Fibroblast of lung (primary cell): ENCODE measurements around the gene MTNR1B. TPM values are rescaled to one million over a fixed set of nuclear protein-coding genes. Genes with fewer than 3 reads are reported as not detected.

Source experiments
- DNase-seq, 2 donors: peaks; one replicate each; pipeline versions ENCODE4 v3.0.0 to v3.0.0-alpha.2; 2010; ENCODE audit warnings: low read depth in 2 of 2
- H2AFZ ChIP-seq: 2 replicates; pipeline ENCODE4 v1.5.1; 2012; ENCODE audit warnings: low read length, control low read depth, inconsistent platforms
- H3K27ac ChIP-seq: 2 replicates; pipeline ENCODE4 v1.5.1; 2011; ENCODE audit warnings: low read length, control low read depth; ENCODE audit not compliant: insufficient read depth
- H3K27me3 ChIP-seq: 2 replicates; pipeline ENCODE4 v1.5.1; 2011; ENCODE audit warnings: mild to moderate bottlenecking, low read length; ENCODE audit not compliant: control insufficient read depth, insufficient read depth
- H3K36me3 ChIP-seq: 2 replicates; pipeline ENCODE4 v1.5.1; 2011; ENCODE audit warnings: low read length; ENCODE audit not compliant: control insufficient read depth, insufficient read depth
- H3K4me1 ChIP-seq: 2 replicates; pipeline ENCODE4 v1.5.1; 2011; ENCODE audit warnings: low read length; ENCODE audit not compliant: control insufficient read depth, insufficient read depth; ENCODE audit errors: extremely low read depth
- H3K4me2 ChIP-seq: 2 replicates; pipeline ENCODE4 v1.5.1; 2011; ENCODE audit warnings: low read length, control low read depth; ENCODE audit not compliant: insufficient read depth; ENCODE audit errors: extremely low read depth
- H3K4me3 ChIP-seq, 4 experiments: fragments of 200-600 bp in 1 of 4; sonication (generic) in 1 of 4; replicated peaks in 1 of 4; 2 replicates each; pipeline ENCODE4 v1.5.1; 2011 to 2016; ENCODE audit warnings: low read length in 4 of 4, low read depth in 3 of 4, mild to moderate bottlenecking in 3 of 4, control low read depth in 2 of 4, inconsistent platforms in 1 of 4, mixed read lengths in 1 of 4; ENCODE audit not compliant: insufficient read depth in 1 of 4; ENCODE audit errors: control extremely low read depth in 1 of 4
- H3K79me2 ChIP-seq: 2 replicates; pipeline ENCODE4 v1.5.1; 2012; ENCODE audit warnings: mild to moderate bottlenecking, low read length, inconsistent platforms; ENCODE audit not compliant: control insufficient read depth, insufficient read depth
- H3K9ac ChIP-seq: 2 replicates; pipeline ENCODE4 v1.5.1; 2011; ENCODE audit warnings: mild to moderate bottlenecking, low read length, control low read depth; ENCODE audit not compliant: insufficient read depth
- H3K9me3 ChIP-seq: 2 replicates; pipeline ENCODE4 v1.5.1; 2012; ENCODE audit warnings: low read depth, low read length; ENCODE audit not compliant: control insufficient read depth, insufficient read depth
- H4K20me1 ChIP-seq: 2 replicates; pipeline ENCODE4 v1.5.1; 2011; ENCODE audit warnings: low read length; ENCODE audit not compliant: control insufficient read depth, insufficient read depth; ENCODE audit errors: extremely low read depth
- CTCF ChIP-seq, 2 donors: IDR thresholded peaks in 1 of 2; conservative IDR thresholded peaks in 1 of 2; 1 replicate in 1 of 2; 2 replicates in 1 of 2; pipeline ENCODE4 v1.5.1; 2011 to 2012; ENCODE audit warnings: low read length in 2 of 2, control low read depth in 1 of 2, inconsistent platforms in 1 of 2, low read depth in 1 of 2, mild to moderate bottlenecking in 1 of 2
- EZH2 ChIP-seq: IDR thresholded peaks from 2 replicates; pipeline ENCODE4 v1.5.1; 2012; ENCODE audit warnings: low read length, control low read depth, mild to moderate bottlenecking; ENCODE audit errors: missing control alignments
- polyA plus RNA-seq, 2 donors: library from polyadenylated mRNA; depleted of rRNA in 1 of 2; stranded (reverse) in 1 of 2; unstranded in 1 of 2; fragments of >200 nt; gene quantifications; 2 replicates each; pipeline ENCODE4 v1.2.1, GENCODE V29; 2011 to 2012; ENCODE audit warnings: missing spikeins in 1 of 2
- total RNA-seq: library from RNA; depleted of rRNA; stranded (reverse); fragments of >200 nt; gene quantifications from 2 replicates; pipeline ENCODE4 v1.2.1, GENCODE V29; 2014

Gene MTNR1B
- total and polyA plus RNA-seq, 2 donors (not counting 1 experiment from before 2014, with no cell fraction given) = not detected

GRCh38 chr11:93020248-93021046 is 51.0 kb downstream of the MTNR1B start:
- Histone ChIP-seq H3K9ac (no peak overlapping the region), H3K9me3 (no peaks in the 10 kb centered on the region), H3K27me3 (no peaks in the 10 kb centered on the region), H3K27ac (peak overlapping the region; percentile 30), H3K4me1 (peaks cover 10% of the 10 kb centered on the region), H3K4me3 (no peak overlapping the region), H3K79me2 (no peaks in the 10 kb centered on the region), H3K36me3 (no peaks in the 10 kb centered on the region), H2AFZ (peak overlapping the region; percentile 25), H4K20me1 (no peaks in the 10 kb centered on the region), H3K4me2 (peak overlapping the region; percentile 76)
- peak; percentile 91 for DNase-seq
- TF ChIP-seq EZH2 = no peak
- peak in 1 of 2 donors; percentile 10 for TF ChIP-seq CTCF (conservative IDR thresholded peaks at IDR 0.05 in 1 of 2, IDR thresholded peaks at IDR 0.05 in 1 of 2; ENCODE audit: low read depth in 1 of 2, low read length in 2 of 2)

GRCh38 chr11:93024369-93024768 is 54.9 kb downstream of the MTNR1B start:
- Histone ChIP-seq H4K20me1 (no peaks in the 10 kb centered on the region), H3K79me2 (no peaks in the 10 kb centered on the region), H3K9me3 (no peaks in the 10 kb centered on the region), H3K9ac (no peak overlapping the region), H3K4me3 (no peak overlapping the region), H3K27ac (no peak overlapping the region), H2AFZ (no peak overlapping the region), H3K27me3 (no peaks in the 10 kb centered on the region), H3K4me2 (no peak overlapping the region), H3K36me3 (no peaks in the 10 kb centered on the region), H3K4me1 (peaks cover 10% of the 10 kb centered on the region)
- peak; percentile 20 to 32 for DNase-seq
- TF ChIP-seq CTCF (conservative IDR thresholded peaks at IDR 0.05 in 1 of 2, IDR thresholded peaks at IDR 0.05 in 1 of 2; ENCODE audit: low read depth in 1 of 2, low read length in 2 of 2) (no peak), EZH2 (no peak)

- Histone ChIP-seq H3K36me3 (no peaks in the 10 kb centered on the region), H3K27ac (no peak overlapping the region), H3K79me2 (no peaks in the 10 kb centered on the region), H3K9ac (no peak overlapping the region), H3K27me3 (no peaks in the 10 kb centered on the region), H3K4me3 (no peak overlapping the region), H3K9me3 (no peaks in the 10 kb centered on the region), H4K20me1 (no peaks in the 10 kb centered on the region), H3K4me1 (peaks cover 4% of the 10 kb centered on the region), H2AFZ (no peak overlapping the region), H3K4me2 (no peak overlapping the region)
- no peak for DNase-seq
- no peak for TF ChIP-seq EZH2
- no peak for TF ChIP-seq CTCF (conservative IDR thresholded peaks at IDR 0.05 in 1 of 2, IDR thresholded peaks at IDR 0.05 in 1 of 2; ENCODE audit: low read depth in 1 of 2, low read length in 2 of 2)
Observed at GRCh38 chr11:93025558-93026255, 56.3 kb downstream of the MTNR1B start.
